ENCODE measurements around the gene SELENOM. TPM values are rescaled to one million over a fixed set of nuclear protein-coding genes. Genes with fewer than 3 reads are reported as not detected.
A peak's percentile ranks its signal among the peaks of the same experiment; 100 is the strongest.
"Not testable (repeated sequence)": the region's sequence is repeated elsewhere in the genome, so short reads cannot be mapped to it uniquely, and the experiment has no call there.

Gene SELENOM
- total RNA-seq, 2 donors from 2014 or later = 4.4 to 6.0 TPM

GRCh38 chr22:31125521-31126117 lies 18.3 kb upstream of the SELENOM start:
- H3K27ac Mint-ChIP-seq = no peak overlapping the region
- H3K4me1 Mint-ChIP-seq (ENCODE audit: low read depth in 2 of 2) = peaks cover 0 to 5% of the 10 kb centered on the region in 2 donors
- ATAC-seq (no peak), DNase-seq (ENCODE audit: low spot score) (no peak)
- no peaks in the 10 kb centered on the region for H3K9me3 Mint-ChIP-seq
- H3K4me3 Mint-ChIP-seq = no peak overlapping the region
- no peaks in the 10 kb centered on the region for H3K27me3 Mint-ChIP-seq
- no peaks in the 10 kb centered on the region for H3K36me3 Mint-ChIP-seq

GRCh38 chr22:31124811-31125465 lies 17.6 kb upstream of the SELENOM start:
- no peaks in the 10 kb centered on the region for H3K36me3 Mint-ChIP-seq
- DNase-seq (ENCODE audit: low spot score) = peak; percentile 44
- H3K9me3 Mint-ChIP-seq = no peaks in the 10 kb centered on the region
- no peak overlapping the region for H3K4me3 Mint-ChIP-seq
- peak; percentile 3 to 32 for ATAC-seq
- H3K27ac Mint-ChIP-seq = no peak overlapping the region
- H3K27me3 Mint-ChIP-seq = no peaks in the 10 kb centered on the region
- peaks cover 0 to 5% of the 10 kb centered on the region in 2 donors for H3K4me1 Mint-ChIP-seq (ENCODE audit: low read depth in 2 of 2)

GRCh38 chr22:31124290-31124689 lies 16.9 kb upstream of the SELENOM start:
- ATAC-seq = no peak
- Mint-ChIP-seq H3K4me3 (no peak overlapping the region), H3K27ac (no peak overlapping the region), H3K27me3 (no peaks in the 10 kb centered on the region), H3K9me3 (no peaks in the 10 kb centered on the region), H3K36me3 (no peaks in the 10 kb centered on the region), H3K4me1 (ENCODE audit: low read depth in 2 of 2) (peaks cover 0 to 5% of the 10 kb centered on the region in 2 donors)
- DNase-seq (ENCODE audit: low spot score) = peak; percentile 29

- peaks cover 0 to 5% of the 10 kb centered on the region in 2 donors for H3K4me1 Mint-ChIP-seq (ENCODE audit: low read depth in 2 of 2)
- H3K36me3 Mint-ChIP-seq = no peaks in the 10 kb centered on the region
- no peak for ATAC-seq
- no peaks in the 10 kb centered on the region for H3K9me3 Mint-ChIP-seq
- no peak for DNase-seq (ENCODE audit: low spot score)
- no peak overlapping the region for H3K27ac Mint-ChIP-seq
- no peaks in the 10 kb centered on the region for H3K27me3 Mint-ChIP-seq
- H3K4me3 Mint-ChIP-seq = no peak overlapping the region
Measured at GRCh38 chr22:31123292-31123602, 15.9 kb upstream of the SELENOM start.

- H3K9me3 Mint-ChIP-seq = no peaks in the 10 kb centered on the region
- no peak within 1 kb of the TSS for H3K27ac Mint-ChIP-seq
- H3K27me3 Mint-ChIP-seq = no peaks in the 10 kb centered on the region
- H3K36me3 Mint-ChIP-seq = no peaks in the 10 kb centered on the region
- H3K4me1 Mint-ChIP-seq (ENCODE audit: low read depth in 2 of 2) = peaks cover 0 to 5% of the 10 kb centered on the region in 2 donors
- DNase-seq (ENCODE audit: low spot score) (peak; percentile 51), ATAC-seq (no peak)
- no peak within 1 kb of the TSS for H3K4me3 Mint-ChIP-seq
Measured at GRCh38 chr22:31122532-31123291, 15.3 kb upstream of the SELENOM start, which contains the start of gene INPP5J. TSS of gene INPP5J (plus strand) at chr22:31122966. CDS start at chr22:31123015, 49 bp downstream.

- H3K27ac Mint-ChIP-seq = no peak overlapping the region
- H3K9me3 Mint-ChIP-seq = no peaks in the 10 kb centered on the region
- no peaks in the 10 kb centered on the region for H3K27me3 Mint-ChIP-seq
- no peaks in the 10 kb centered on the region for H3K36me3 Mint-ChIP-seq
- ATAC-seq (no peak), DNase-seq (ENCODE audit: low spot score) (peak; percentile 26)
- H3K4me1 Mint-ChIP-seq (ENCODE audit: low read depth in 2 of 2) = peaks cover 0 to 5% of the 10 kb centered on the region in 2 donors
- H3K4me3 Mint-ChIP-seq = no peak overlapping the region
Measured at GRCh38 chr22:31122196-31122531, 14.8 kb upstream of the SELENOM start.

- ATAC-seq = no peak
- no peak overlapping the region for H3K27ac Mint-ChIP-seq
Measured at GRCh38 chr22:31121403-31121802, 14.0 kb upstream of the SELENOM start.

GRCh38 chr22:31120642-31121041 lies 13.3 kb upstream of the SELENOM start:
- Mint-ChIP-seq H3K9me3 (no peaks in the 10 kb centered on the region), H3K36me3 (no peaks in the 10 kb centered on the region), H3K4me3 (no peak overlapping the region), H3K27me3 (no peaks in the 10 kb centered on the region), H3K4me1 (ENCODE audit: low read depth in 2 of 2) (peaks cover 0 to 5% of the 10 kb centered on the region in 2 donors), H3K27ac (no peak overlapping the region)
- DNase-seq (ENCODE audit: low spot score) = peak; percentile 28
- no peak for ATAC-seq

More at GRCh38 chr22:31121403-31121802, 14.0 kb upstream of the SELENOM start:
- no peaks in the 10 kb centered on the region for H3K27me3 Mint-ChIP-seq
- no peak overlapping the region for H3K4me3 Mint-ChIP-seq
- peaks cover 0 to 5% of the 10 kb centered on the region in 2 donors for H3K4me1 Mint-ChIP-seq (ENCODE audit: low read depth in 2 of 2)
- DNase-seq (ENCODE audit: low spot score) = peak; percentile 32
- no peaks in the 10 kb centered on the region for H3K9me3 Mint-ChIP-seq
- no peaks in the 10 kb centered on the region for H3K36me3 Mint-ChIP-seq

- H3K27me3 Mint-ChIP-seq = no peaks in the 10 kb centered on the region
- H3K27ac Mint-ChIP-seq = no peak overlapping the region
- no peaks in the 10 kb centered on the region for H3K9me3 Mint-ChIP-seq
- H3K36me3 Mint-ChIP-seq = no peaks in the 10 kb centered on the region
- ATAC-seq (no peak), DNase-seq (ENCODE audit: low spot score) (no peak)
- H3K4me1 Mint-ChIP-seq (ENCODE audit: low read depth in 2 of 2) = peaks cover 0 to 5% of the 10 kb centered on the region in 2 donors
- no peak overlapping the region for H3K4me3 Mint-ChIP-seq
Measured at GRCh38 chr22:31120230-31120629, 12.9 kb upstream of the SELENOM start.

GRCh38 chr22:31119026-31119717 lies 11.8 kb upstream of the SELENOM start:
- Mint-ChIP-seq H3K36me3 (no peaks in the 10 kb centered on the region), H3K4me3 (no peak overlapping the region), H3K4me1 (ENCODE audit: low read depth in 2 of 2) (peaks cover 0 to 5% of the 10 kb centered on the region in 2 donors), H3K27me3 (no peaks in the 10 kb centered on the region), H3K27ac (no peak overlapping the region), H3K9me3 (no peaks in the 10 kb centered on the region)
- ATAC-seq (no peak), DNase-seq (ENCODE audit: low spot score) (no peak)

- no peak overlapping the region for H3K27ac Mint-ChIP-seq
- peak in 1 of 2 donors; percentile 31 for ATAC-seq
- DNase-seq (ENCODE audit: low spot score) = peak; percentile 26
- H3K27me3 Mint-ChIP-seq = no peaks in the 10 kb centered on the region
- no peaks in the 10 kb centered on the region for H3K36me3 Mint-ChIP-seq
- no peak overlapping the region for H3K4me3 Mint-ChIP-seq
- no peaks in the 10 kb centered on the region for H3K9me3 Mint-ChIP-seq
- H3K4me1 Mint-ChIP-seq (ENCODE audit: low read depth in 2 of 2) = peaks cover 0 to 5% of the 10 kb centered on the region in 2 donors
Measured at GRCh38 chr22:31118046-31118820, 10.9 kb upstream of the SELENOM start.

GRCh38 chr22:31112547-31113091 lies 5.3 kb upstream of the SELENOM start:
- ATAC-seq; H3K27ac Mint-ChIP-seq; H3K4me1 Mint-ChIP-seq (ENCODE audit: low read depth in 2 of 2); DNase-seq (ENCODE audit: low spot score); H3K27me3 Mint-ChIP-seq; H3K9me3 Mint-ChIP-seq; H3K4me3 Mint-ChIP-seq; H3K36me3 Mint-ChIP-seq: not testable (repeated sequence)

- peak overlapping the region; percentile 31 to 86 for H3K27ac Mint-ChIP-seq
- H3K9me3 Mint-ChIP-seq = no peaks in the 10 kb centered on the region
- peak; percentile 1 to 3 for ATAC-seq
- H3K4me1 Mint-ChIP-seq (ENCODE audit: low read depth in 2 of 2) = peaks cover 10 to 12% of the 10 kb centered on the region in 2 donors
- DNase-seq (ENCODE audit: low spot score) = no peak
- H3K36me3 Mint-ChIP-seq = no peaks in the 10 kb centered on the region
- H3K4me3 Mint-ChIP-seq = peak overlapping the region; percentile 88
- H3K27me3 Mint-ChIP-seq = no peaks in the 10 kb centered on the region
Measured at GRCh38 chr22:31107894-31108218, 488 bp upstream of the SELENOM start.
